Measurements from ENCODE around the gene SNRNP70.

Gene SNRNP70

DNA sequence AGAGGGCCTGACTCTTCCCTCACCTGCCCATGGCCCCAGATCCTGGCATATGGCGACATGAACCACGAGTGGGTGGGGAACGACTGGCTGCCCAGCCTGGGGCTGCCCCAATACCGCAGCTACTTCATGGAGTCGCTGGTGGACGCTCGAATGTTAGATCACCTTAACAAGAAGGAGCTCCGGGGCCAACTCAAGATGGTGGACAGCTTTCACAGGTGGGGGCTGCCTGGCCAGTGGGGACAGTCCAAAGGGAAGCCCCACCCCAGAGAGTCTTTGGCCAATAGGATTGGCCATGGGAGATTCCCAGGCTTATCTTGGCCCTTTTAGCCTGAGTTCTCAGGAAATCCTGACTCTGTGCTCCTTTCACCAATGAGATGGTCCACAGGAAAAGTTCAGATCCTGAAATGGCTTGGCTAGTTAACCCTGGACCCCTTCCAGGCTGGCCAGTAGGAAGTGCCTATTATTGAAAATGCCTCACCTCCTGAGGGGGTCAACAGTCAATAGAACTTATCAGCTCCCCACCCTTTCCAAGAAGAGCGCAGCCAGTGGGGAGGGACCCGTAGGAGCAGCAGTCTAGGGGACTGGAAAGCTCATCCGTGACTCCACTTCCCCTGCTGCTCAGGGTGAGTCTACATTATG lies 62.9 kb downstream of the SNRNP70 start:
- no peak for DNase-seq (ENCODE audit: low read depth in 2 of 2)

GRCh38 chr19:49148784-49149651 lies 63.8 kb downstream of the SNRNP70 start:
- peak; percentile 70 to 71 for DNase-seq (ENCODE audit: low read depth in 2 of 2)

- DNase-seq (ENCODE audit: low read depth in 2 of 2) = no peak
Observed at GRCh38 chr19:49149652-49150105, 64.4 kb downstream of the SNRNP70 start.

GRCh38 chr19:49150106-49150943 lies 65.1 kb downstream of the SNRNP70 start:
- DNase-seq (ENCODE audit: low read depth in 2 of 2) = no peak

- no peak for DNase-seq (ENCODE audit: low read depth in 2 of 2)
Observed at GRCh38 chr19:49150944-49151243, 65.6 kb downstream of the SNRNP70 start.

DNA sequence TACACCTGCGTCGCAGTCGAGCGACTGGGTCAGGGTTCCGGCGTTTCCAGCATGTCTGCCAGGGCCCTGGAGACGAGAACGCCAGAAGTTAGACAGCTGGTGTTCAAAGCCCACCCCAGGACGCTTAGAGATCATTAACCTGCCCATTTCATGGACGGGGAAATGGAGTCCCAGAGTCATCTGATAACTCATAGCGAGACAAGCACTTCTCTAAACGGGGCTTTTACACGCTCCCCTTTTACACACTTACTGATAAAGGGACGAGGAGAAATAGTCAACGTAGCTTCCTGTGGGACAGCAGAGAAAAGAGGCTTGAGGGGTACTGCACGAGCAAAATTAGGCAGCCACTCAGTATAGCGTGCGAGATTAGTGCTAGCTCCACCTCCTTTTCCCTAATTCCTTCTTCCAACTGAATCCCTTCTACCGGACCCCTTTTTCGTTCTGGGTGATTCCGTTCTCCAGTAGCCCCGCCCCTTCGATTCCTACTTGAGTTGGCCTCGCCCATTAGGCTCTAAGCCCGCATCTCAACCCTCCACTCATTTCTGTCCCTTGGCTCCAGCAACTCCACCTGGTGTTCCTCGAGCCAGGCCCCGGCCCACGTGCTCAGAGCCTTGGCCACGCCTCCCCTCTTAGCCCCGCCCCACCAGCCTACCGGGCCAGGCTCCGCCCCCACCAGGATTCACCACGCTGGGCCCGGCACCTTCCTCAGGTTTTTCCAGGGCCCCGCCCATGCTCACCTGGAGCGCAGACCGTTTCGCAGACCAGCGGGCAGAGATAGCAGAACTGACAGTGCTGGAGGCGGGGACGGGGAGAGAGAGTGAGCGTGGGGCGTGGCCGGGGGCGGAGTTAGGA lies 66.2 kb downstream of the SNRNP70 start:
- DNase-seq (ENCODE audit: low read depth in 2 of 2) = no peak

- DNase-seq (ENCODE audit: low read depth in 2 of 2) = no peak
Observed at GRCh38 chr19:49152119-49152550, 66.9 kb downstream of the SNRNP70 start.

- DNase-seq (ENCODE audit: low read depth in 2 of 2) = no peak
Observed at GRCh38 chr19:49153167-49153809, 68.0 kb downstream of the SNRNP70 start.

DNA sequence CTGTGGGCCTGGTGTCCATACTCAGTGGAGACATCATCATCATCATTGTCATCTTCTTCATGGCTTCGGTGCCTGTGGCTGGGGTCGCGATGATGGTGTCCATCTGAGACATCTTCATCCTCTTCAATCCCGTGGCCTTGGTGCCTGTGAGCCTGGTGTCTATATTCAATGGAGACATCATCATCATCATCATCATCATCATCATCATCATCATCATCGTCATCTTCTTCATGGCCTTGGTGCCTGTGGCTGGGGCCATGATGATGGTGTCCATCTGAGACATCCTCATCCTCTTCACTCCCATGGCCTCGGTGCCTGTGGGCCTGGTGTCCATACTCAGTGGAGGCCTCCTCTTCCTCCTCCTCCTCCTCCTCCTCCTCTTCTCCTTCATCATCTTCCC lies 69.0 kb downstream of the SNRNP70 start:
- DNase-seq (ENCODE audit: low read depth in 2 of 2) = no peak

DNA sequence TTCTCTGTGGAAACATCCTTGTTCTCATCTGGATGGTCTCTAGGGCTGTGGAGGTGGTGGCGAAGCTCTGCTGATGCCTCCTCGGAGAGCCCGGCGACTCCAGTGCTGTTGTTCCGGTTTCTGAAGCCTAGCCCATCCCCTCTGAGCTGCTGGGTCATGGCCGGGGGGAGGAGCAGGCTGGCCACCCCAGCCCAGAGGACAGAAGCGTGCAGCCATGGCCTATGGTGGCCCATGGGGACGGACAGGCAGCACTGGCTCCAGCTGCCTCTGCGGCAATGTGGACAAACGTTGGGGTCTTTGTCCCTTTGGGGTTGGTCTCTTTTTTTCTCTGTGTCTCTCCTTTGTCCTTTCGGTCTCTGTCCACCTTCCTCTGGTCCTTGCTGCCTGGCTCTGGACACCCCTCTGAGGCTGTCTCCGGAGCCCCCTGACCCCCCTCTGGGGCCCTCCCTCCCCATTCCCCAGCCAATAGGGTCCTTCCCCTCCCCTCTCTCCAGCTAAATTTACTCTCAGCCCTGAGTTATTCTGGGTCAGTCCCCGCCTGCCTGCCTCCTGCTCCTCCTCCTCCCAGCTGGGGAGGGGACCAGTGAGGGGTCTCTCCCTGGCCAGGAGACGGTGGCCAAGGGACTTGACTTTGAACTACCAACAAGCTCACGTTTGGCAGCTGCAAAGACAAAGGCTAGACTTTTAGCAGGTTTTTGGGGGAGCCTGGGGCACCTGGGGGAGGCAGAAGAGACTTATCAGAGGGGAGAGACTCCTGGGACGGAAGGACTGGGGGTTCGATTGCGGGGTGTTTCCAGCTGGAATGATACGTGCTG lies 70.0 kb downstream of the SNRNP70 start, which contains the start of gene HRC:
HRC (minus strand) TSS at position 392 of the 815 bp plus-strand sequence; CDS start at position 233, 159 bp downstream.
- no peak for DNase-seq (ENCODE audit: low read depth in 2 of 2)

DNA sequence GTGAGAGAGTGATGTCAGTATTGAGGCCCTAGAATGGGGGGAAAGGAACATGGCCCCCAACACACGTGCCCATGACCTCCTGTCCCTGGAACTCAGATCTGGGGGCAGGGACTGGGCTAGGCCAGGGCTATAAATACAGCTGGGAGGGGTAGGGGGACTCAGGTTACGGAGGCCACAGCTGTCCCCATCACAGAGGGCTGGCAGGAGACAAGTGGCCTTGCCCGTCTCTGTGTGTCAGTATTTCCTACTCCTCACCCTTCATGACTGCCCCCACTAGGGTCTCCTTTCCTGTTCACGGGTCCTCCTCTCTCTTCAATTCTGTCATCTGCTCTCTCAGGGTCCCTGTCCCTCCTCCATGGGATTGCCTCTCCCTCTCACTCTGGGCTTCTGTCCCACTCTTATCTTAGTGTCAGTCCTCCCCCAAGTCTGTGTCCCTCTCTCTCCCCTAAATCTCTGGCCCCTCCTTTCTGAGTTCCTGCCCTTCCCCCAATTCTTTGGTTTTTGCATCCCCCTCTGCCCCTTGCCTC lies 70.6 kb downstream of the SNRNP70 start:
- DNase-seq (ENCODE audit: low read depth in 2 of 2) = no peak

DNA sequence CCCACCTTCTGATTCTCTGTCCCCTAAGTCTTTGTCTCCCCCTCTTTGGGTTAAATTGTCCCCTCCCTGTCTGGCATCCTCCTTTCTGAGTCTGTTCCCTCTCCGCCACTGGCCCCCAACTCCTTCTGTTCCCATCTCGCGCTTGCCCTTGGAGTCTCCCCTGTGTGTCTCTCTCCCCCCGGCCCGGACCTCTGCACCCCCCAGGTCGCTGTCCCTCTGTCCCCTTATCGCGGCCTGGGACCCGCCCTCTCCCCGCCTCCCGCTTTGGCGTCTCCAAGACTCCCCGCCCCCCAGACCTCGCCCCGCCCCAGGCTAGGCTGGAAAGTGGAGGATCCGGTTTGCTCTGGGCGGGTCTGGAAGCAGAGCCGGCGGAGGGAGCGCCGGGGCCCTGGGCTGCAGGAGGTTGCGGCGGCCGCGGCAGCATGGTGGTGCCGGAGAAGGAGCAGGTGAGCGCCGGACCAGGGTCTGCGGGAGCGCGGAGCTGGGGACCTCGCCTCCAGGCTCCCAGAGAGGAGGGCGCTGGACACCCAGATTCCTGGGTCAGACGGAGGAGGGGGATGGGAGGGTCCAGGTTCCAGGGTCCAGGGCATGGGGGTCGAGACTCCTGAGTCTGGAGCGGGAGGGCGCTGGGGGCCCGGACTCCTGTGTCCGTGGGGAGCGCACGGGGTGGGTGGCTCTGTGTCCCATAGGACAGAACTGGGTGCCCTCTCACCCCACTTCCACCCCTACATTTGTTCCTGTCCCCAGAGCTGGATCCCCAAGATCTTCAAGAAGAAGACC lies 72.4 kb downstream of the SNRNP70 start, which contains the start of gene TRPM4:
TRPM4 (plus strand) TSS at position 348 of the 780 bp plus-strand sequence; CDS start at position 423, 75 bp downstream.
- DNase-seq (ENCODE audit: low read depth in 2 of 2) = no peak
